Heart left ventricle (tissue), 13 donors: Measurements from ENCODE around the gene ZCCHC8.

Experiments
- POLR2A ChIP-seq, 2 donors: fragments of 450-650 bp; IDR thresholded peaks; one replicate each; pipeline ENCODE4 v1.6.1; 2017; ENCODE audit warnings: antibody characterized with exemption in 2 of 2, mild to moderate bottlenecking in 2 of 2, moderate library complexity in 2 of 2
- TF ChIP-seq, protein P1 (sequence below), 12 donors: fragments of 200-600 bp; sonication (generic) in 4 of 12; IDR thresholded peaks; one replicate each; pipeline versions ENCODE4 v1.5.0 to v1.8.0; 2018 to 2022; ENCODE audit warnings: antibody characterized with exemption in 12 of 12, mild to moderate bottlenecking in 5 of 12
- donor health status: ischemic (EF 13 %, LVEDD 7.1; RV severe dilation, severe dysfunction).
- donor health status: DM: no; HTN: yes; CAD: no.
- donor health status: DM: no; HTN: no; CAD: no.
- donor health status: ischemic (EF 25% LVEDD 6.9; RV normal size, moderate dysfunction).
- donor health status: ischemic (EF 25% LVEDD 5.7; RV mildly dilated, moderate dysfunction).
- donor health status: ischemic (EF 35%, LVEDD 5.7; RV mildly dilated, moderate dysfunction).
- donor health status: nonischemic (EF 11% LVEDD 7.7; RV severe dilation, severe dysfunction).
- donor health status: DM: yes; HTN: yes; CAD: no.
- donor health status: PGD.
- donor health status: ischemic (EF 29% LVEDD 5.4; RV normal size, mild dysfunction).
- donor health status: nonischemic (EF 23%, LVEDD 6.1; RV moderate dilation, normal function).

GRCh38 chr12:122515275-122515674 is 14.5 kb upstream of the ZCCHC8 start:
- no peak for TF ChIP-seq POLR2A (IDR thresholded peaks at IDR 0.05)
- TF ChIP-seq, protein P1, sequence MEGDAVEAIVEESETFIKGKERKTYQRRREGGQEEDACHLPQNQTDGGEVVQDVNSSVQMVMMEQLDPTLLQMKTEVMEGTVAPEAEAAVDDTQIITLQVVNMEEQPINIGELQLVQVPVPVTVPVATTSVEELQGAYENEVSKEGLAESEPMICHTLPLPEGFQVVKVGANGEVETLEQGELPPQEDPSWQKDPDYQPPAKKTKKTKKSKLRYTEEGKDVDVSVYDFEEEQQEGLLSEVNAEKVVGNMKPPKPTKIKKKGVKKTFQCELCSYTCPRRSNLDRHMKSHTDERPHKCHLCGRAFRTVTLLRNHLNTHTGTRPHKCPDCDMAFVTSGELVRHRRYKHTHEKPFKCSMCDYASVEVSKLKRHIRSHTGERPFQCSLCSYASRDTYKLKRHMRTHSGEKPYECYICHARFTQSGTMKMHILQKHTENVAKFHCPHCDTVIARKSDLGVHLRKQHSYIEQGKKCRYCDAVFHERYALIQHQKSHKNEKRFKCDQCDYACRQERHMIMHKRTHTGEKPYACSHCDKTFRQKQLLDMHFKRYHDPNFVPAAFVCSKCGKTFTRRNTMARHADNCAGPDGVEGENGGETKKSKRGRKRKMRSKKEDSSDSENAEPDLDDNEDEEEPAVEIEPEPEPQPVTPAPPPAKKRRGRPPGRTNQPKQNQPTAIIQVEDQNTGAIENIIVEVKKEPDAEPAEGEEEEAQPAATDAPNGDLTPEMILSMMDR (IDR thresholded peaks at IDR 0.05), result no peak
